ENCODE results near the gene IRF1.

Gene IRF1

DNA sequence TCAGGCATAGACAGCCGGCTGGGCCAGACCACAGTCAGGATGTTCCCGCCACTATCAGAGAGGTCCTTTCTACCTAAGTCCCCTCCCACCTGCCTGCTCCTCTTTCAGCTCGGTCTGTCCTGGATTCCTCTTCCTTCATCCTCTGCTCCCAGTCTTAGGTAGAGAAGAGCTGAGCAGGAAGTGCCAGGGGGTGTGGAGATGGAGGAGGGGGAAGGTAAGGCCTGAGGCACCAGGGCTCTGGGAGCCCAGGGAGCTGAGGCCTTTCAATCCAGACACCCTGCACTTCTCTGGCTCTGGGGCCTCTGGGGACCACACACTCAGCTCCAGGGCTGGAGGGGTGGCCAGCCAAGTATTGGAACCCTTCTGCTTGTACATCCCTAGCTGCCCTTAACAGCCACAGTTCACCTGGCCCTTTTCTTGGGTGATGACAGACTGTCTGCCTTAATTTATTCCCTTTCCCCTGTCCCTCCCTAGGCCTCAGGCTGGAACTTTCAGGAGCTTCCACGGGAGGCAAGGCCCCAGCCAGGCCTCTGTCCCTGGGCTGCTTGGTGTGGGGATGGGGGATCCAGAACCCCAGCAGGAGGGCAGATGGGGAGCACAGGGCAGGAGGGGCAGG is 15.6 kb downstream of the IRF1 start:
- DNase-seq (ENCODE audit: low read depth, low spot score): no peak

GRCh38 chr5:132474131-132474723 is 16.3 kb downstream of the IRF1 start:
- DNase-seq (ENCODE audit: low read depth, low spot score): no peak

GRCh38 chr5:132473668-132474067 is 16.9 kb downstream of the IRF1 start:
- no peak for DNase-seq (ENCODE audit: low read depth, low spot score)

- no peak for DNase-seq (ENCODE audit: low read depth, low spot score)
Observed at GRCh38 chr5:132473019-132473531, 17.5 kb downstream of the IRF1 start.

DNA sequence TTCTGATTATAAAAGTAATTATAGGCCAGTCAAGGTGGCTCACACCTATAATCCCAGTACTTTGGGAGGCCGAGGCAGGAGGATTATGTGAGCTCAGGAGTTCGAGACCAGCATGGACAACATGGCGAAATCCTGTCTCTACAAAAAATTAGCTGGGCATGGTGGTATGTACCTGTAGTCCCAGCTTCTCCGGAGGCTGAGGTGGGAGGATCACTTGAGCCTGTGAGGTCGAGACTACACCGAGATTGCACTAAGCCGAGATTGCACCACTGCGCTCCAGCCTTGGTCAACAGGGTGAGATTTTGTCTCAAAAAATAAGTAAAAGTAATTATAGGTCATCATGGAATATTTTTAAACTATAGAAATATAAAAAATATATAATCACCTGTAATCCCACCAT is 18.1 kb downstream of the IRF1 start:
- DNase-seq (ENCODE audit: low read depth, low spot score): no peak

DNA sequence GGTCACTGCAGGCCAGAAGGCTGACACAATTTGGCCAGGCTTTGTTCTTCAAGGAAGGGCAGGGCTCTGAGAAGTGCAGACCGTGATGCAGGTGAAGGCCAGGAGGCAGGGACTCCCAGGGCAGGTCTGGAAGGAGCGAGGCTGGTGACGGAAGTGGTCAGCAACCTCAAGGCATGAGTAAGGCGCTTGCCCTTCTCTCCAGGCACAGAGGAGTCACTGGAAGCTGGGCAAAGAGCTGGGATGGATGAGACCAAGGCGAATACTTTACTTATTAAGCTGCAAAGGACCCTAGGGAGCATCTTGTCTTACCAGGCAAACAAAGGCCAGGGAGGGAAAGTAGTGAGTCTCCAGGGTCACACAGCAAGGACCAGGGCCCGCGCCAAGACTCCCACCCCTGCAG is 18.6 kb downstream of the IRF1 start:
- DNase-seq (ENCODE audit: low read depth, low spot score): no peak

DNA sequence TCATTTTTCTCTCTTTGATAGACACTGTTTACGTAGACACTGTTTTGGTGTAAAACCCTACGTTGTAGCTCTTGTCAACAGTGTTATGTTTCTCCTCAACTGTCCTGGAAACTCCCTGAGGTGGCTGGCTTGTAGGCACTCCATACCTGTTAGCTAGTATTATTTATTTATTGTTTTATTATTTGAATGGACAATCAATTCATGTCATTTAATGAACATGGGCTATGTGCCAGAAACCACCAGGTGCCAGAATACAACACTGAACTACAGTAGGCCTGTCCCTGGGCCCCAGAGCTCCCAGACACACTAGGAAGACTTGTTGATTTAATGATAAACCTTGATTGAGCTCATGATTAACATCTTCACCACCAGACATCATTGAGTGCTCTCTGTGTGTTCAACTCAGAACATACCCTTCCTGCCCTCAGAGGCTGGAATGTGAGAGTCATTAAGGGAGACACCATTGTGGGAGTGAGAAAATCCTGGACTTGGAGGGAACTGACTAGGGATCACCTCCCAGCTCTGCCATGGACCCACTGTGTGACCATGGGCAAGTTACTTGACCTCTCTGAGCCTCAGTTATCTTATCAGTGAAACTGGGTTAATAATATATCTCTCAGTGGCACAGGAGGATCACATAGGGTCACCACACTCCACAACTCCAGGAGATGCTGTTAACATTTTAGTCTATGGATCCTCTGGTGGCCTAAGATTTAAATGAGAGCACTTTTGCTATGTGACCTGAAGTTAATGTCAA is 19.2 kb downstream of the IRF1 start:
- DNase-seq (ENCODE audit: low read depth, low spot score): no peak

- no peak for DNase-seq (ENCODE audit: low read depth, low spot score)
Observed at GRCh38 chr5:132470596-132470995, 20.0 kb downstream of the IRF1 start.

GRCh38 chr5:132470010-132470392 is 20.6 kb downstream of the IRF1 start:
- DNase-seq (ENCODE audit: low read depth, low spot score): no peak

GRCh38 chr5:132469380-132470009 is 21.1 kb downstream of the IRF1 start:
- no peak for DNase-seq (ENCODE audit: low read depth, low spot score)

DNA sequence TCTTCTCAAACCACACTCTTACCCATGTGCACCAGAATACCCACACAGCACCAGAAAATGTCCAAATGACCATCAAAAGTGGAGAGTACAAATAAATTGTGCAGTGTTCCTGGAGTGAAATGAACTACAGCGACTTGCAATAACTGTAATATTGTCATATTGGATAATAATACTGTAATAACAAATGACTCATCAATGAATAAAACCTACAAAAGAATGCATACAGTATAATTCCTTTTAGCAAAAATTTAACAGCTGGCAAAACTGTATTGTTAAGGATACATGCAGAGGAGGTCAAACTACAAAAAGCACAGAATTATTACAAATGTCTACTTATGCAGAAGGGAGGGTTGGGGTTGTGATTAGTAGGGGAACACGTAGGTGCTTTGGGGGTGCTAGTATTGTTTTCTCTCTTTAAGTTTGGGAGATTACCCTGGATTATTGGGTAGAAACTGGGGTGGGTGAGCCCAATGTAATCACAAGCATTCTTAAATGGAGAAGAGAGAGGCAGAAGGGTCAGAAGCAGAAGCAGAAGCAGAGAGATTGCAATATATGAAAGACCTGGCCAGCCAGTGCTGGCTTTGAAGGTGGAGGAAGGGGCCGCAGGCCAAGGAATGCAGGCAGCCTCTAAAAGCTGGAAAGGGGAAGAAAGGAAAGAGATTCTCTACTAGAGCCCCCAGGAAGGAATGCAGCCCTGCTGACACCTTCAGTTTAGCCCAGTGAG is 21.8 kb downstream of the IRF1 start:
- no peak for DNase-seq (ENCODE audit: low read depth, low spot score)

- DNase-seq (ENCODE audit: low read depth, low spot score): no peak
Observed at GRCh38 chr5:132467287-132467984, 23.1 kb downstream of the IRF1 start.

- no peak for DNase-seq (ENCODE audit: low read depth, low spot score)
Observed at GRCh38 chr5:132466433-132467286, 23.9 kb downstream of the IRF1 start.

DNA sequence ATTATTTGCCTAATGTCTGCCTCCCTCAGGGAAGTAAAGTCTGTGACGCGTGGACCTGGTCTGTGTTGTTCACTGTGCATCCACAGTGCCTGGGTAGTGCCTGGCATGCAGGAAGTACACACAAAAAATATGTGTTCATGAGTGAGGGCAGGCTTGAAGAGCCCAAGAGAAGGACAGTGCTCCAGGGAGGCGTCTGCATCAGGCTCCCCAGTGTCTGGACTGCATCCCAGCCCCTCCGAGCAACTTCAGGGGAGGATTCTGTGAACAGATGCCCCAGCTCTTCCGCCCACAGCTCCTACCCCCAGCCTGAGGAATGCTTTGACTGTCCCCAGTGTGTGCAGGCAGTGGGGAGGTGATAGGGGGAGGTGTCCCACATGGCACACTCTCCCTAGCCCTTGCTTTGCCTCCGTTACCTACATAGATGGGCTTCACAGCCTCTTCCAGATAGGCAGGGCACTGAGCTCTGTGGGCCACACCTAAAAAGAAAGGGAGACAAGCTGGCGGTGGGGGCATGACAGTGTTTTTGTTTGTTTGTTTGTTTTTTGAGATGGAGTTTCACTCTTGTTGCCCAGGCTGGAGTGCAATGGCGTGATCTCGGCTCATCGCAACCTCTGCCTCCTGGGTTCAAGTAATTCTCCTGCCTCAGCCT is 25.4 kb downstream of the IRF1 start:
- no peak for DNase-seq (ENCODE audit: low read depth, low spot score)

- DNase-seq (ENCODE audit: low read depth, low spot score): no peak
Observed at GRCh38 chr5:132464156-132464939, 26.2 kb downstream of the IRF1 start.

- DNase-seq (ENCODE audit: low read depth, low spot score): no peak
Observed at GRCh38 chr5:132463811-132464155, 26.8 kb downstream of the IRF1 start.

- DNase-seq (ENCODE audit: low read depth, low spot score): no peak
Observed at GRCh38 chr5:132462856-132463745, 27.5 kb downstream of the IRF1 start.

GRCh38 chr5:132462333-132462732 is 28.2 kb downstream of the IRF1 start:
- DNase-seq (ENCODE audit: low read depth, low spot score): no peak
